ENCODE results near the gene SLC7A4. TPM values are rescaled to one million over a fixed set of nuclear protein-coding genes. Genes with fewer than 3 reads are reported as not detected.

The SLC7A4 gene
- total and polyA plus RNA-seq, 10 of the 15 experiments (the other 5 are each of a cell fraction or from before 2014, with no cell fraction given): 0.06 to 0.25 (median 0.14) TPM; not detected in 6

DNA sequence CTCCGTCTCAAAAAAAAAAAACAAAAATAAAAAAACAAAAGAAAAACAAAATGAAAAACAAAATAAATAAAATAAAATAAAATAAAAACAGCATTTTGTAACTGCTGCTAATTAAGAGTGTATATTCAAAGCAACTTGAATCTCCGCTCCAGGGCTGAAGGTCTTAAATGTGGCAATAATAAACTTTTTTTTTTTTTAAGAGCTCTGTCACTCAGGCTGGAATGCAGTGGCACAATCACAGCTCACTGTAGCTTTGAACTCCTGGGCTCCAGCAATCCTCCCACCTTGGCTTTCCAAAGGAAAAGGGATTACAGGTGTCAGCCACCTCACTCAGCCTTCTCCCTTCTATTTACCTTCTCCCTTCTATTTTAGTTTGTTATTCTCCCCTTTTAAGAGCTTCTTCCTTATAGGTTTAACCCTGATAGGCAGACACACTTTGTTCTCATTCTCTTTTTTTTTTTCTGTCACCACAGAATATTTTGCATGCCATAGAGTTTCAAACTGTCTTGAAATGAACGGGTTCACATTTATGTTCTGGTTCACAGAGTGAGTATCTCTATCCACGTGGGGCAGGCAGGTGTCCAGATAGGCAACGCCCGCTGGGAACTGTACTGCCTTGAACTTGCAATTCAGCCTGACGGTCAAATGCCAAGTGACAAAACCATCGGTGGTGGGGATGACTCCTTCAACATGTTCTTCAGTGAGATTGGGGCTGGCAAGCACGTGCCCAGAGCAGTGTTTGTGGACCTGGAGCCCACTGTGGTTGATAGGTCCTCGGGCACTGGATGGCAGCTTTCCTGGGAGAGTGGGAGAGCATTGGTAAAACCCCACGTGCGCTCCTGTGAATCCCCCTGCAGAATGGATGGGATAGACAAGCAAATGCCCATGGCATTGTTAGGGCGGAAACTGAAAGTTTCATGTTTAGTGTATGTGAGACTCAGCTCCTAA is 32.8 kb upstream of the SLC7A4 start:
- H4K20me1 ChIP-seq (ENCODE audit: control insufficient read depth, insufficient read depth): no peaks in the 10 kb centered on the region
- H3K27ac ChIP-seq (ENCODE audit: control insufficient read depth, insufficient read depth): no peak overlapping the region
- no peak for DNase-seq (ENCODE audit: low read depth, low spot score)
- no peak for TF ChIP-seq TBL1XR1 (IDR thresholded peaks at IDR 0.05; ENCODE audit: low read depth, low read length)
- no peak for TF ChIP-seq MTA3 (IDR thresholded peaks at IDR 0.05; ENCODE audit: borderline replicate concordance, low read length)
- TF ChIP-seq ATF7 (IDR thresholded peaks at IDR 0.05; ENCODE audit: low read depth): no peak
- TF ChIP-seq CHD4 (IDR thresholded peaks at IDR 0.05): no peak
- no peak for TF ChIP-seq RAD51 (IDR thresholded peaks at IDR 0.05)
- TF ChIP-seq, protein P1, sequence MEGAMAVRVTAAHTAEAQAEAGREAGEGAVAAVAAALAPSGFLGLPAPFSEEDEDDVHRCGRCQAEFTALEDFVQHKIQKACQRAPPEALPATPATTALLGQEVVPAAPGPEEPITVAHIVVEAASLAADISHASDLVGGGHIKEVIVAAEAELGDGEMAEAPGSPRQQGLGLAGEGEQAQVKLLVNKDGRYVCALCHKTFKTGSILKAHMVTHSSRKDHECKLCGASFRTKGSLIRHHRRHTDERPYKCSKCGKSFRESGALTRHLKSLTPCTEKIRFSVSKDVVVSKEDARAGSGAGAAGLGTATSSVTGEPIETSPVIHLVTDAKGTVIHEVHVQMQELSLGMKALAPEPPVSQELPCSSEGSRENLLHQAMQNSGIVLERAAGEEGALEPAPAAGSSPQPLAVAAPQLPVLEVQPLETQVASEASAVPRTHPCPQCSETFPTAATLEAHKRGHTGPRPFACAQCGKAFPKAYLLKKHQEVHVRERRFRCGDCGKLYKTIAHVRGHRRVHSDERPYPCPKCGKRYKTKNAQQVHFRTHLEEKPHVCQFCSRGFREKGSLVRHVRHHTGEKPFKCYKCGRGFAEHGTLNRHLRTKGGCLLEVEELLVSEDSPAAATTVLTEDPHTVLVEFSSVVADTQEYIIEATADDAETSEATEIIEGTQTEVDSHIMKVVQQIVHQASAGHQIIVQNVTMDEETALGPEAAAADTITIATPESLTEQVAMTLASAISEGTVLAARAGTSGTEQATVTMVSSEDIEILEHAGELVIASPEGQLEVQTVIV (IDR thresholded peaks at IDR 0.05; ENCODE audit: borderline replicate concordance, partially characterized antibody): no peak
- no peak for TF ChIP-seq EP300 (IDR thresholded peaks at IDR 0.05; ENCODE audit: borderline replicate concordance in 1 of 2, control insufficient read depth in 1 of 2, low read depth in 2 of 2, low read length in 2 of 2)
- no peak for TF ChIP-seq PAX8 (IDR thresholded peaks at IDR 0.05)
- no peak for TF ChIP-seq STAT1 (conservative IDR thresholded peaks at IDR 0.05)
- no peak for TF ChIP-seq ZBTB4 (CRISPR knock-in tag; IDR thresholded peaks at IDR 0.05)
- TF ChIP-seq JUNB (IDR thresholded peaks at IDR 0.05): no peak
- no peak for TF ChIP-seq ZSCAN29 (IDR thresholded peaks at IDR 0.05)
- no peak for TF ChIP-seq SP1 (IDR thresholded peaks at IDR 0.05; ENCODE audit: low read depth, low read length)
- no peak for TF ChIP-seq POLR2AphosphoS2 (IDR thresholded peaks at IDR 0.05; ENCODE audit: low read depth, low read length)
- no peak for TF ChIP-seq HDAC2 (IDR thresholded peaks at IDR 0.05)
- intact Hi-C loops (cut with micrococcal nuclease; ENCODE audit: unreplicated experiment): no loop called here
- no peak overlapping the region for H3K4me2 ChIP-seq (ENCODE audit: control insufficient read depth, insufficient read depth)
- no peak for FAIRE-seq
- POLR2A ChIA-PET: no interaction called here
- H2AFZ ChIP-seq (ENCODE audit: control insufficient read depth, low read depth, low read length): no peak overlapping the region
- WGBS (ENCODE audit: insufficient coverage, insufficient replicate concordance, low lambda C conversion rate, missing lambda C conversion rate): 10% methylated on average over 12 of the region's 13 CpGs
- no peaks in the 10 kb centered on the region for H3K36me3 ChIP-seq (ENCODE audit: control insufficient read depth in 2 of 2, insufficient read depth in 2 of 2, low read length in 1 of 2)
- ATAC-seq: no peak
- H3K4me3 ChIP-seq: no peak overlapping the region
- SMC1A ChIA-PET (ENCODE audit: uncharacterized antibody, unreplicated experiment): no interaction called here
- no peaks in the 10 kb centered on the region for H3K9me3 ChIP-seq (replicated peaks; ENCODE audit: control insufficient read depth, insufficient read depth, low read length)
- H3K27me3 ChIP-seq (replicated peaks in 1 of 2; ENCODE audit: control insufficient read depth in 2 of 2, insufficient read depth in 2 of 2, low read length in 1 of 2): no peaks in the 10 kb centered on the region
- H3K79me2 ChIP-seq (ENCODE audit: control insufficient read depth, insufficient read depth, low read length): no peaks in the 10 kb centered on the region
- peaks cover 5% of the 10 kb centered on the region for H3K4me1 ChIP-seq (ENCODE audit: control insufficient read depth, insufficient read depth, low read length)
- in situ Hi-C loops (cut with MboI): no loop called here
- RAD21 ChIA-PET (ENCODE audit: unreplicated experiment): no interaction called here
- H3K9ac ChIP-seq (ENCODE audit: control insufficient read depth, insufficient read depth, low read length): no peak overlapping the region
- CTCF ChIA-PET: no interaction called here
- no TSS peak for BruUV-seq (replicated peaks)

Measured in GM12878 (cell line).